ENCODE data around the gene PLB1. TPM values are rescaled to one million over a fixed set of nuclear protein-coding genes. Genes with fewer than 3 reads are reported as not detected.

PLB1 gene
- total RNA-seq, 1 experiment from 2014 or later, result not detected

- no peak overlapping the region for H3K4me3 ChIP-seq (ENCODE audit: insufficient read depth, low read depth, low read length)
- no peaks in the 10 kb centered on the region for H3K27me3 ChIP-seq (ENCODE audit: control insufficient read depth, insufficient read depth, low read length)
- no peaks in the 10 kb centered on the region for H3K36me3 ChIP-seq (replicated peaks; ENCODE audit: control insufficient read depth, insufficient read depth, low read length)
- DNase-seq, result no peak
Observed at GRCh38 chr2:28600181-28600580, 104.3 kb downstream of the PLB1 start.

DNA sequence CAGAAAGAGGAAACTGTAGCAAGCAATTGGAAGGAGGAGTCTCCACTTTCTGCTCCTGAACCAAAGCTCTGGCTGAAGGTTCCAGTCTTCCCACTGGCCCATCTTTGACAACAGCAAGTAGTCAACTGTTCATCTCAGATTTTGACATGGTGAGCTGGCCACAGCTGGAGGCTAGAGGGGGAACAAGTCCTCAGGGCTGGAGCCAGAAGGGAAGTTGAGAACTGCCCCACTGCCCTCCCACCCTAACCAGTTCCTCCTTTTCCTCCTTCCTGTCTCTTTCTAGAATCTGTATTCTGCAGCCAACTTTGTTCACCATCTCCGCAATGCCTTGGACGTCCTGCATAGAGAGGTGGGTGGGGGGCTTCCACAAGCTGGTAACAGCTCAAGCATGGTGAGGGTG, 105.8 kb downstream of the PLB1 start:
- H3K27me3 ChIP-seq (ENCODE audit: control insufficient read depth, insufficient read depth, low read length), result no peaks in the 10 kb centered on the region
- no peak for DNase-seq
- no peaks in the 10 kb centered on the region for H3K36me3 ChIP-seq (replicated peaks; ENCODE audit: control insufficient read depth, insufficient read depth, low read length)
- H3K4me3 ChIP-seq (ENCODE audit: insufficient read depth, low read depth, low read length), result no peak overlapping the region

DNA sequence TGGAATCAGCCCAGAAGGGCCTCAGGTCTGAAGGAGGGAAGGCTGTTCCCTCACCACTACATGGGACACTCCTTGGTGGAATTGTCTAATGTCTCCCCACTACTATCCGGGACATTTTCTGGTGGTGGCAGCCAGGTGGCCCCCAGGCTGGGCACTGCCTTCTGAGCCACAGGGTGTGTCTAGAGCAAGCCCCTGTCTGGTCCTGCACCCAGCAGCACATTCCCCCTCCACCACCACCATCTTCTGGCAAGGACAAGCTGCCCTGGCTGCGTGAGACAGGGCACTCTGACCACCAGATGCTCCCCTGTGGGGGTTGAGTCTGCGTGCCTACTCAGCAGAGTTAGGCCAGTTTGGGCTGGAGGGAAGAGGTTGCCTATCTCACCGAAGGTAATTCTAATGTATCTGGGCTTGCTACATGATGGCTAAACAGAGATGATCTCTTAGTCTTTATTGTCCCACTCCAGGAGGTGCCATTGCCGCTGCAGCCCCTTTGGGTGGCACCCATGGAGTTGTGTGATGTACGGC, 106.3 kb downstream of the PLB1 start:
- no peaks in the 10 kb centered on the region for H3K36me3 ChIP-seq (replicated peaks; ENCODE audit: control insufficient read depth, insufficient read depth, low read length)
- no peaks in the 10 kb centered on the region for H3K27me3 ChIP-seq (ENCODE audit: control insufficient read depth, insufficient read depth, low read length)
- no peak for DNase-seq
- no peak overlapping the region for H3K4me3 ChIP-seq (ENCODE audit: insufficient read depth, low read depth, low read length)

DNA sequence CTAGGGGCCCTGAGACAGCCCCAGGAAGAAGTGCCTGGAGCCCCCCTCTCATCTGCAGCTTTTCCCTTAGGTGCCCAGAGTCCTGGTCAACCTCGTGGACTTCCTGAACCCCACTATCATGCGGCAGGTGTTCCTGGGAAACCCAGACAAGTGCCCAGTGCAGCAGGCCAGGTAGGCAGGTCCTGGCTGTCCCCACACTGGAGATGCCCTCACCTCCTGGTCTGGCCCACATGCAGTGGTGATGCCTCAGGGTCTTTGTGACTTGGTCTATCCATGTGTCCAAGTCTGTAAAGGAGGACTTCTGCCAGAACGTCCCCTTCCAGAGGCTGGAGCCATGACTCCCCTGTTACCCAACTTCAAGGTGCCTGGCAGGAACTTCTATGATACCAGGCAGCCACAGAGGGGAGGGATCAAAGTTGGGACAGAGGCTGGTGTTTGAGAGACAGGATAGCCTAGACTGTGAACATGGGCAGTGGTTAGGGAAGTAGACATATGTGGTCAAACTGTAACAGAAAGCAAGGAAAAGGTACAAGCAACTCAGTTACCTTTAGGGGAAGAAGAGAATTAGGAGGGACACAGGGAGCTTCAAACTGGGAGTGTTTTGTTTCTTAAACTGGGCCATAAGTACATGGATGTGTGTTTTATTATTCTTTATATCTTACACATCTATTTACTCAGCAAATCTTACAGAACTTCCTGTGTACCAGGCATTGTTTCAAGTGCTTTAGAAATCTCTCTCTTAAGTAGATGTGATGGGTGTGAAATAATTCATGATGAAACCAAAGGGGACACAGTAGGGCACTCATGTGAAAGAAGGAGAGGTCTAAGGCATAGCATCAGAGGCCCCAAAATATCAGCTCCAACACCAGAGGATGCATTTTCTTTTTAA, 107.1 kb downstream of the PLB1 start:
- Histone ChIP-seq H3K4me3 (ENCODE audit: insufficient read depth, low read depth, low read length) (no peak overlapping the region), H3K27me3 (ENCODE audit: control insufficient read depth, insufficient read depth, low read length) (no peaks in the 10 kb centered on the region), H3K36me3 (replicated peaks; ENCODE audit: control insufficient read depth, insufficient read depth, low read length) (no peaks in the 10 kb centered on the region)
- DNase-seq, result no peak

GRCh38 chr2:28603821-28604220, 108.0 kb downstream of the PLB1 start:
- DNase-seq, result no peak
- no peaks in the 10 kb centered on the region for H3K27me3 ChIP-seq (ENCODE audit: control insufficient read depth, insufficient read depth, low read length)
- no peak overlapping the region for H3K4me3 ChIP-seq (ENCODE audit: insufficient read depth, low read depth, low read length)
- no peaks in the 10 kb centered on the region for H3K36me3 ChIP-seq (replicated peaks; ENCODE audit: control insufficient read depth, insufficient read depth, low read length)

GRCh38 chr2:28604284-28604843, 108.5 kb downstream of the PLB1 start:
- DNase-seq, result no peak
- no peak overlapping the region for H3K4me3 ChIP-seq (ENCODE audit: insufficient read depth, low read depth, low read length)
- no peaks in the 10 kb centered on the region for H3K36me3 ChIP-seq (replicated peaks; ENCODE audit: control insufficient read depth, insufficient read depth, low read length)
- H3K27me3 ChIP-seq (ENCODE audit: control insufficient read depth, insufficient read depth, low read length), result no peaks in the 10 kb centered on the region

GRCh38 chr2:28606986-28607441, 111.2 kb downstream of the PLB1 start:
- peak; percentile 65 for DNase-seq
- H3K4me3 ChIP-seq (ENCODE audit: insufficient read depth, low read depth, low read length), result no peak overlapping the region
- H3K27me3 ChIP-seq (ENCODE audit: control insufficient read depth, insufficient read depth, low read length), result no peaks in the 10 kb centered on the region
- H3K36me3 ChIP-seq (replicated peaks; ENCODE audit: control insufficient read depth, insufficient read depth, low read length), result no peaks in the 10 kb centered on the region

- no peak for DNase-seq
- Histone ChIP-seq H3K27me3 (ENCODE audit: control insufficient read depth, insufficient read depth, low read length) (no peaks in the 10 kb centered on the region), H3K36me3 (replicated peaks; ENCODE audit: control insufficient read depth, insufficient read depth, low read length) (no peaks in the 10 kb centered on the region), H3K4me3 (ENCODE audit: insufficient read depth, low read depth, low read length) (no peak overlapping the region)
Observed at GRCh38 chr2:28607730-28608499, 112.1 kb downstream of the PLB1 start.

DNA sequence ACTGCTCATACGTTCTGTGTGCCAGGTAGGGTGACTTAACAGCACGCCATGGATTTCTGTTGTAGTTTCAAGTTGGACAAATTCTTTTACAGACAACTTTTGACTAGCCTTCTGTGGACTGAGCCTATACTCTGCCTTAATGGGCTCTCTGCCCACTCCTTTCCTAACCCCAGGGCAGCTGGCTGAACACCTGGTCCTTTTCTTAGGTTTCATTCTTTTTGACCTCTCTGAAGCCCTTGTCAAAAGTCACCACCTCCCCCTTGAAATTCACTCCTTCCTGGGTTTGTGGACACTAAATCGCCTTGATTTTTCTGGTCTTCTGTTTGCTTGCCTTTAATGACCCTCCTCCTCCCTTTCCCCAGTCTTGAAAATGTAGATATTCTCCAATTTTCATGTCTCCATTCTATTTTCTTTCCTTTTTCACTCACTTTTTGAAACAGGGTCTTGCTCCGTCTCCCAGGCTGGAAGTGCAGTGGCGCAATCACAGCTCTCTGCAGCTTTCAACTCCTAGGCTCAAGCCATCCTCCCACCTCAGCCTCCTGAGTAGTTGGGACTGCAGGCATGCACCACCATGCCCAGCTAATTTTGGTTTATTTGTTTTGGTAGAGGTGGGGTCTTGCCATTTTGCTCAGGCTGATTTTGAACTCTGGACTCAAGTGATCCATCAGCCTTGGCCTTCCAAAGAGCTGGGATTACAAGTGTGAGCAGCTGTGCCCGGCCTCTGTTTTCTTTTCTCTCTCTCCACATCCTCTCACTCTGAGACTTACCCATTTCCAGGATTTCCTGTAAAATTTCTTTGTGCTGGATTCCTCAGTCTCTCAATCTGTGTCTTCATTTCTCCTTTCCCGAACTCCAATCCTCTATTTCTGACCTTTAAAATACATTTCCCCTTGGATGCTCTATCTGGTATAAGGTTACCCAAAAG, 112.9 kb downstream of the PLB1 start:
- H3K4me3 ChIP-seq (ENCODE audit: insufficient read depth, low read depth, low read length), result no peak overlapping the region
- H3K36me3 ChIP-seq (replicated peaks; ENCODE audit: control insufficient read depth, insufficient read depth, low read length), result no peaks in the 10 kb centered on the region
- no peaks in the 10 kb centered on the region for H3K27me3 ChIP-seq (ENCODE audit: control insufficient read depth, insufficient read depth, low read length)
- no peak for DNase-seq

- Histone ChIP-seq H3K36me3 (replicated peaks; ENCODE audit: control insufficient read depth, insufficient read depth, low read length) (no peaks in the 10 kb centered on the region), H3K4me3 (ENCODE audit: insufficient read depth, low read depth, low read length) (no peak overlapping the region), H3K27me3 (ENCODE audit: control insufficient read depth, insufficient read depth, low read length) (no peaks in the 10 kb centered on the region)
- DNase-seq, result no peak
Observed at GRCh38 chr2:28610583-28611201, 114.8 kb downstream of the PLB1 start.

DNA sequence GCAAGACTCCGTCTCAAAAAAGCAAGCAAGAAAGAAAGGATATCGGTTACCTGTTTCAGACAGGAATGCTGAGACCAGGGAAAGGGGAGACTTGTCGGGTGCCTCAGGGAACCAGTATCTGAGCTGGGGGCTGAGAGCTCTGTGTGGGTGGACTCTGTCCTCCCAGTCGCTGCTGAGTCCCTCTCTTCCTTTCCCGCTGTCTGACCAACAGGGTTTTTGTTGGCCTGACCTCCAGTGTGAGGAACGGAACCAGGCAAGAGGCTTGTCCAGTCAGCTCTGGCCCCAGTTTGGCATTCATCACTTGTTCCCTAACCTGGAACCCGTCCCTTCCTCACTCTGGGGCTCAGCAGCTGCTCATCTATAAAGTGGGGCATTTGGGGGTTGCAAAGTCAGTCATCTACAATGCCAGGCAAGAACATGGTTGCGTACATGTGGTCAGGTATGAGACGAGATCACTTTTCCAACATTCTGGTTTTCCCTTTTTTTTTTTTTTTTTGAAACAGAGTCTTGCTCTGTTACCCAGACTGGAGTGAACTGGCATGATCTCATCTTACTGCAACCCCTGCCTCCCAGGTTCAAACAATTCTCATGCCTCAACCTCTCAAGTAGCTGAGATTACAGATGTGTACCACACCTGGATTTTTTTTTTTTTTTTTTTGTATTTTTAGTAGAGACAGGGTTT, 116.4 kb downstream of the PLB1 start:
- no peak for DNase-seq
- Histone ChIP-seq H3K27me3 (ENCODE audit: control insufficient read depth, insufficient read depth, low read length) (no peaks in the 10 kb centered on the region), H3K4me3 (ENCODE audit: insufficient read depth, low read depth, low read length) (no peak overlapping the region), H3K36me3 (replicated peaks; ENCODE audit: control insufficient read depth, insufficient read depth, low read length) (no peaks in the 10 kb centered on the region)

DNA sequence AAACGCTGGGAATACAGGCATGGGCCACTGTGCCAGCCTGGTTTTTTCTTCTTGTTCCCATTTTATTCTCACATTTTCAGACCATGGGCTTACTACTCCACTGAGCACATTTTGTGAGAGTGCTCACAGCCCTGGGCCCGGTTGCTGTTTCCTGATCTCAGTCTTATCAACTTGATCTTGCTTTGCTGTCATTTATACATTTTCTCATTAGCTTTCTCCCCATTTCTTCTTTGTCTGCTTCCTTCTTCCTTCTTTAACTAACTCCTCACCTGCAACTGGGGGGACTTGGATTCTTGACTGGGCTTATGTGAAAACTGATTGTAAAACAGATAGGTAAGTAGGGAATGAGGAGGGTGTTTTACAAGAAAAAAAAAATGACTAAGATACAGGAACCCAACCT, 117.3 kb downstream of the PLB1 start:
- Histone ChIP-seq H3K4me3 (ENCODE audit: insufficient read depth, low read depth, low read length) (no peak overlapping the region), H3K36me3 (replicated peaks; ENCODE audit: control insufficient read depth, insufficient read depth, low read length) (no peaks in the 10 kb centered on the region), H3K27me3 (ENCODE audit: control insufficient read depth, insufficient read depth, low read length) (no peaks in the 10 kb centered on the region)
- DNase-seq, result no peak

Measured in H7 (cell line).